Astrocyte of the cerebellum (primary cell): ENCODE data around the gene KIAA1614.

Experiments
- DNase-seq: peaks from one replicate; pipeline ENCODE4 v3.0.0-alpha.2; 2011; ENCODE audit warnings: low read depth
- H3K4me3 ChIP-seq: 2 replicates; pipeline ENCODE4 v1.5.1; 2011; ENCODE audit warnings: mild to moderate bottlenecking, low read depth, low read length, moderate library complexity
- in situ Hi-C: cut with HindIII; loops from 2 replicates; pipeline ENCODE4 v1.10.0; 2017; ENCODE audit warnings: low sequenced_read_pairs
- TF ChIP-seq, protein P1 (sequence below): IDR thresholded peaks from 2 replicates; pipeline ENCODE4 v1.5.1; 2012; ENCODE audit warnings: low read length, low read depth, moderate library complexity, mild to moderate bottlenecking; ENCODE audit errors: missing control alignments

Gene KIAA1614

DNA sequence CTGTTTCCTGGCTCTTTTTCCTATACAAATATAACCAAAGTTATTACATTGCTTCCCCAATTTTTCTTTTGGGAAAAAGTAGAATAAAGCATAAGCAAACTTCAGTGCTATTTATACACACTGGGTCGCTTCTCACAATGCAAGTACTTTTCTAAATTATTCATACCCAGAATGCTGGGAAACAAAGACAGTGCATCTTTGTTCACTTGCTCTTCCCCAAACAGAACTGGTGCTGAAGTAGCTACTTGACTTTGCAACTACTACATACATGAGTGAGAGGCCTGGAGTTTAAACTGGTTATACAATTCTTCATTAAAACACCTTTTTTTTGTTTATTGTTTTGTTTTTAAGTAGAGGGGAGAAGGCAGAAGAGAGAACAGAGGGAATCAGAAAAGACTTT, 69.7 kb downstream of the KIAA1614 start:
- H3K4me3 ChIP-seq = no peak overlapping the region
- in situ Hi-C loops = no loop called here
- no peak for DNase-seq
- TF ChIP-seq, protein P1, sequence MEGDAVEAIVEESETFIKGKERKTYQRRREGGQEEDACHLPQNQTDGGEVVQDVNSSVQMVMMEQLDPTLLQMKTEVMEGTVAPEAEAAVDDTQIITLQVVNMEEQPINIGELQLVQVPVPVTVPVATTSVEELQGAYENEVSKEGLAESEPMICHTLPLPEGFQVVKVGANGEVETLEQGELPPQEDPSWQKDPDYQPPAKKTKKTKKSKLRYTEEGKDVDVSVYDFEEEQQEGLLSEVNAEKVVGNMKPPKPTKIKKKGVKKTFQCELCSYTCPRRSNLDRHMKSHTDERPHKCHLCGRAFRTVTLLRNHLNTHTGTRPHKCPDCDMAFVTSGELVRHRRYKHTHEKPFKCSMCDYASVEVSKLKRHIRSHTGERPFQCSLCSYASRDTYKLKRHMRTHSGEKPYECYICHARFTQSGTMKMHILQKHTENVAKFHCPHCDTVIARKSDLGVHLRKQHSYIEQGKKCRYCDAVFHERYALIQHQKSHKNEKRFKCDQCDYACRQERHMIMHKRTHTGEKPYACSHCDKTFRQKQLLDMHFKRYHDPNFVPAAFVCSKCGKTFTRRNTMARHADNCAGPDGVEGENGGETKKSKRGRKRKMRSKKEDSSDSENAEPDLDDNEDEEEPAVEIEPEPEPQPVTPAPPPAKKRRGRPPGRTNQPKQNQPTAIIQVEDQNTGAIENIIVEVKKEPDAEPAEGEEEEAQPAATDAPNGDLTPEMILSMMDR = no peak

DNA sequence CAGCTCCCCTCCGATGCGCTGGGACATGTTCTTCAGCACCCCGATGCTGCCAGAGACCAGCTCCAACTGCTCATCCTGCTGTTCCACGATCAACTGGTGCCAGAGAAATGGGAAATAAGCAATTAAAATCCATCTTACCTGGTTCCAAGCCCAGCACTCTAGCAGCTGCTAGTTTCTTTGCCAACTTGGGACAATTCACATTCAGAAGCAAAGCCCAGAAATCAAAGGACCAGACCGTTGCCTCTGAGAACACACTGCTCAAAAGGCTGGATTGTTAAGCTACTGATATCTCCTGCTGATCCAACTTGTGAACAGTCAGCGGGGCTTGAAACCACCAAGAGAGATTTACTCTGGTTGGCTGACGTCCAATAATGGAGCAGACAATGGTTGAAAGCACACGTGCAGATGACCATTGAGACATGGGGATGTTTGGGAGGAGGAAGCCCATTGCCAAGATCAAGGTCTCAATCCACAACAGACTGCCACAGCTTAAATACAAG, 75.6 kb downstream of the KIAA1614 start:
- DNase-seq = peak; percentile 53
- TF ChIP-seq, protein P1 = no peak
- H3K4me3 ChIP-seq = no peak overlapping the region
- in situ Hi-C loops = no loop called here

DNA sequence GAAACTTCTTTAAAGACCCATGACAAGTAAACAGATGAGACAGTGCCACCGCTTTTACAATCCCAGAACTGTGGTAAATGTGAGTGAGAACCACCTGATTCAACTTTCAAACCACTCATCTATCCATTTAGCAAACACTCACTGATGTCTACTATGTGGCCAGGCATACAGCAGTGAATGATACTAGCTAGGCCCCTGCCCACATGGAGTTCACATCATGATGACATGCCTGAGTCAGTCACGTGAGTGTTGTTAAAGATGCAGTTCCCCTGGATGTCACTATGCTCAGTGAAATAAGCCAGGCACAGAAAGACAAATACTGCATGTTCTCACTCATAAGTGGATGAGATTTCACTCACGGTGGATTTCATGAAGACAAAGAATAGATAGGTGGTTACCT, 81.6 kb downstream of the KIAA1614 start:
- TF ChIP-seq, protein P1 = no peak
- DNase-seq = no peak
- in situ Hi-C loops = loop anchor here (5.0 kb wide), 1 partner anchor 98 kb away; no protein-coding TSS in a partner anchor
- no peak overlapping the region for H3K4me3 ChIP-seq

DNA sequence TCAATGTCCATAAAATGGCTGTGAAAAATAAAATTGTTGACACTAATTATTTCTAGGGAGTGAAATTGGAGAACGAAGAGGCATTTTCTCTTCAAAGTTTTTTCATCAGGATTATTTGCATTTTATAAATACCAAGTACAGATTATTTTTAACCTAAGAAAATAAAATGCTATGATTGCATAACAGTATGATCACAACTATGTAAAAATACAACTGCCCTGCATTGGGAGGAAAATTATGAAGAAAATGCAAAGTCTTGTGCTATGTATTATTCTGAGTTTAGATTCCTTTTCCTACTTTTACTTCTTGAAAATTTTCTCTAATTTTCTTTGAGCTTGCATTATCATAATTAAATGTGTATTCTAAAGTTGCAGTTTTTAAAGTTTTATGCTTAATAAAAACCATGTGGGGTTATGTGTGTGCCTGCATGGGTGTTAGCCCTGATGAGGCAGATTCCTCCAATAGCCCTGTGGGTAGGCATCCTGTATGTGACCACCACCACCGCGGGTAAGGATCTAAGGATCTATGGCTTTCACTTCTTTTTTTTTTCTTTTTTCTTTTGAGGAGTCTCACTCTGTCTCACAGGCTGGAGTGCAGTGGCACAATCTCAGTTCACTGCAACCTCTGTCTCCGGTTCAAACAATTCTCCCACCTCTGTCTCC, 85.3 kb downstream of the KIAA1614 start:
- no peak overlapping the region for H3K4me3 ChIP-seq
- no peak for DNase-seq
- in situ Hi-C loops = no loop called here
- TF ChIP-seq, protein P1 = no peak
